GM12875 (cell line): ENCODE results near the gene DLGAP4.

Experiments
- H3K4me3 ChIP-seq: one replicate; pipeline ENCODE4 v1.5.1; 2011; ENCODE audit warnings: low read depth, low read length, control low read depth
- TF ChIP-seq, protein P1 (sequence below): IDR thresholded peaks from 2 replicates; pipeline ENCODE4 v1.5.1; 2011; ENCODE audit warnings: low read depth, mild to moderate bottlenecking, control low read depth, inconsistent platforms, low read length, moderate library complexity, borderline replicate concordance; ENCODE audit not compliant: insufficient read depth

DLGAP4 gene

DNA sequence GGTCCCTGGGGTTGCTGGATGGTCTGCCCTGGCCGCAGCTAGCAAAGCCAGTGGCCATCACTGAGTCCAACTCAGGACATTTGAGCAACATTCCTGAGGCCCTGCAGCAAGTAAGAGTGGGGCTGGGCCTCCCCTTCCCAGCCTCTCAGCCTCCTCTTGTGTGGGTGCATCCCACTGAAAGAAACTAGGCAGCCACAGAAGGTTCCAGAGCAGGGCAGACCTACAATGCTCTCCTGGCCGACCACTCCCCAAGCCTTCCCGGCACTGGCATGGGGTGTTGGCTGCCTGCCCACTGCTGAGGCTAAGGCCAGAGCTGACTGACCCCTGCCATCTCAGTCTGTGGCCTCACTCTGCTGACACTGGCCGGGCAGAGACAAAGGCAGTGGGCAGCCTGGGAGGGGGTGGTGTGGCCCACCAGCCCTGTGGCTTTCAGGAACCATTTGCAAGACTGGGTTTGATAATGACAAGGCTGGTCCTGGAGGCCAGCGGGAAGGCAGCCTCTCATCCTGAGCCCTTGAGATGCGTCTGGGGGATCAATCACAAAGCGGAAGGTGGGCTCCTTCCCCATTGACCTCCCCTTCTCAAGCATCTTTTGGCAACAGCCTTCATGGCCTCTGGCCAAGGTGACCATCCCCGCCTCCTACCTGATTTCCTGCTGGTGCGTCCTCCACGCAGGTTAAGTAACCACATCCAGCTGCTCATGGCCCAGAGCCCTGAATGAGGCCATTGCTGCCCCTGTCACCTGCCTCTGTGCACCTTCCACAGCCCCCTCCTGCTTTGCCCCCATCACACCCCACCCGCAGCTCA lies 9.6 kb downstream of the DLGAP4 start:
- TF ChIP-seq, protein P1, sequence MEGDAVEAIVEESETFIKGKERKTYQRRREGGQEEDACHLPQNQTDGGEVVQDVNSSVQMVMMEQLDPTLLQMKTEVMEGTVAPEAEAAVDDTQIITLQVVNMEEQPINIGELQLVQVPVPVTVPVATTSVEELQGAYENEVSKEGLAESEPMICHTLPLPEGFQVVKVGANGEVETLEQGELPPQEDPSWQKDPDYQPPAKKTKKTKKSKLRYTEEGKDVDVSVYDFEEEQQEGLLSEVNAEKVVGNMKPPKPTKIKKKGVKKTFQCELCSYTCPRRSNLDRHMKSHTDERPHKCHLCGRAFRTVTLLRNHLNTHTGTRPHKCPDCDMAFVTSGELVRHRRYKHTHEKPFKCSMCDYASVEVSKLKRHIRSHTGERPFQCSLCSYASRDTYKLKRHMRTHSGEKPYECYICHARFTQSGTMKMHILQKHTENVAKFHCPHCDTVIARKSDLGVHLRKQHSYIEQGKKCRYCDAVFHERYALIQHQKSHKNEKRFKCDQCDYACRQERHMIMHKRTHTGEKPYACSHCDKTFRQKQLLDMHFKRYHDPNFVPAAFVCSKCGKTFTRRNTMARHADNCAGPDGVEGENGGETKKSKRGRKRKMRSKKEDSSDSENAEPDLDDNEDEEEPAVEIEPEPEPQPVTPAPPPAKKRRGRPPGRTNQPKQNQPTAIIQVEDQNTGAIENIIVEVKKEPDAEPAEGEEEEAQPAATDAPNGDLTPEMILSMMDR, result no peak
- H3K4me3 ChIP-seq, result no peak overlapping the region

DNA sequence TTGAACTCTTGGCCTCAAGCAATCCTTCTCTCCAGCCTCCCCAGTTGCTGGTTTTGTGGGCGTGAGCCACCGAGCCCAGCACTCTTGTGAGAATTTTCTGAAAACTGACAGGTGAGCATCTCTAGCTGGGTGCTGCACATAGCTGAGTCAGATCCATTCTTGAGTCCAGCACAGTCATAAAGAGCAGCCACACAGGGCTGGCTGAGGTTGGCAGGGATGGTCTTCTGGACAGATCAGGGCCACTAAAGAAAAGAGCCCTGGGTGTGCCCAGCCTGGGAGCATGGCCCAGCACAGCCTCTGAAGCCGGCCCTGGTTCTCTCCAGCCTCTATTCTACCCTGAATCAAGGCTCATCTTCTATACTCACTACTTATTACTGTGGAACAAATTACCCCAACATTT lies 11.5 kb downstream of the DLGAP4 start:
- TF ChIP-seq, protein P1, result no peak
- no peak overlapping the region for H3K4me3 ChIP-seq

DNA sequence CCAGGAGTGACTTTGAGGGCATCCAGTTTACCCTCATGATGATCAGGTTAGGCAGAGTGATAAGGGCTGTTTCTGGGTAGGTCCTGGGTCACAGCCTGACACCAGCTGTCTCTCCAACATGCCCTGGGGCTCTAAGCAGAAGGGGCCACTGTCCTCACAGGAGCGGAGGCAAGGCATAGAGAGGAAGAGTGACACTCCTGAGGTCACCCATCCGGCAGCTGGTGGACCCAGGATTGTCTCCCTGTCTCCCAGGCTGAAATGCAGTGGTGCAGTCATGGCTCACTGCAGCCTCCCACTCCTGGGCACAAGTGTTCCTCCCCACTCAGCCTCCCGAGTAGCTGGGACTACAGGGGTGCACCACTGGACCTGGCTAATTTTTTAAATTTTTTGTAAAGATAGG lies 12.0 kb downstream of the DLGAP4 start:
- no peak overlapping the region for H3K4me3 ChIP-seq
- TF ChIP-seq, protein P1, result no peak

DNA sequence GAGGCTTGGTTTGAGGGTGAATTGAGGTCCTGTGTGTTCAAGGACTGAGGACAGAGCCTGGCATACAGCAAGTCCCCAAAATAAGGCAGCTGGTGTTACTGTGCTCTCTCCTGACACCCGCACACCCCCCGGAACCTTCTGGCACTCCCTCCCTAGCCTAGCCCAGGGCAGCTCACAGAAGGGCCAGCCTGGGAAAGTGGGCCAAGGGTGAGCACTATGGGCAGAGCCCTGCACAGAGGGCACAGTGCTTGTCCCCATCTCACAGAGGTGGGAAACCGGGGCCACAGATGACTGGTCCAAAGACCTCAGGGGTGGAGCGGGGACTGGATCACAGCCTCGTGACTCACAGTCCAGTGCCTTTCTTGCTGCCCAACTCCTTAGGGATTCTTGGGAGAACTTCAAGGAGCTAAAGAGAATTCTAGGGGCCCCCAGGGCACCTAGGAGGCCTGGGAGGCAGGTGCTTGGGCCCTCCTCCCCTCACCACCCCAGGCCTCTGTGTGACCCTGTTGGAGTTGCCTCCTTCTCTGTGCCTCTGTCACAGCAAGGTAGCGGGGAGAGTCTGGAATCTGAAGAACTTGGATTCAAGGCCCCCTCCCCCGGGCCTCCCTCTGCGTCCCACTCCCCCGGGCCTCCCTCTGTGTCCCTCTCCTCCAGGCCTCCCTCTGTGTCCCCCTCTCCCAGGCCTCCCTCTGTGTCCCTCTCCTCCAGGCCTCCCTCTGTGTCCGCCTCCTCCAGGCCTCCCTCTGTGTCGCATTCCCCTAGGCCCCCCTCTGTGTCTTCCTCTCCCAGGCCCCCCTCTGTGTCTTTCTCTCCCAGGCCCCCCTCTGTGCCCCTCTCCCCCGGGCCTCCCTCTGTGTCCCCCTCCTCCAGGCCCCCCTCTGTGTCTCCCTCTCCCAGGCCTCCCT lies 13.5 kb downstream of the DLGAP4 start:
- TF ChIP-seq, protein P1, result no peak
- no peak overlapping the region for H3K4me3 ChIP-seq

DNA sequence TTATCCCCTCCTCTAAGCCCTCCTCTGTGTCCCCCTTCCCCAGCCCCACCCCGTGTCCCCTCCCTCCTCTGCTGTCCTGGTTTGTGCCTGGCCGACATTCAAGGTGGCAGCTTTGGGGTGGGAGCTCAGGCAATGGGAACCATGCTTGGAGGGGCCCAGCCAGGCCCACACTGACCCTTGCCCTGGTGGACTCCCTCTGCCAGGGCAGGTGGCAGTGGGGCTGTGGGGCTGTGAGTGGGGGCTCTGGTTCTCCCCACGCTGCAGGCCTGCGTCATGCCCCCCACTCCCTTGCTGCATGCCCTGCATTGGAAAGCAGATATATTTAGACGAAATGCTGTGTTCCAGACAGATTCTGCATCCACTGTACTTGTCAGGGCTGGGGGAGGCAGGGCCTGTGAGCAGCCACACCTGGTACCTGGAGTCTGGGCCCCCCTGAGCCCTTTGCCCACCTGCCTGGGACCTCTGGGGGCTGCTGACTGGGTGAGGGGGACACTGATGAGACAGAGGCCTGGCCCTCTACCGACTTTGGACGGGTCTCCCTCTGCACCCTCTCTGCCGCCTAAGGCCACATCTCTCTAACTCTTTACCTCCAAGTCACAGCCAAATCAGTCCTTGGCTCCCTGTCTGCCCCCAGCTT lies 14.2 kb downstream of the DLGAP4 start:
- TF ChIP-seq, protein P1, result no peak
- no peak overlapping the region for H3K4me3 ChIP-seq

DNA sequence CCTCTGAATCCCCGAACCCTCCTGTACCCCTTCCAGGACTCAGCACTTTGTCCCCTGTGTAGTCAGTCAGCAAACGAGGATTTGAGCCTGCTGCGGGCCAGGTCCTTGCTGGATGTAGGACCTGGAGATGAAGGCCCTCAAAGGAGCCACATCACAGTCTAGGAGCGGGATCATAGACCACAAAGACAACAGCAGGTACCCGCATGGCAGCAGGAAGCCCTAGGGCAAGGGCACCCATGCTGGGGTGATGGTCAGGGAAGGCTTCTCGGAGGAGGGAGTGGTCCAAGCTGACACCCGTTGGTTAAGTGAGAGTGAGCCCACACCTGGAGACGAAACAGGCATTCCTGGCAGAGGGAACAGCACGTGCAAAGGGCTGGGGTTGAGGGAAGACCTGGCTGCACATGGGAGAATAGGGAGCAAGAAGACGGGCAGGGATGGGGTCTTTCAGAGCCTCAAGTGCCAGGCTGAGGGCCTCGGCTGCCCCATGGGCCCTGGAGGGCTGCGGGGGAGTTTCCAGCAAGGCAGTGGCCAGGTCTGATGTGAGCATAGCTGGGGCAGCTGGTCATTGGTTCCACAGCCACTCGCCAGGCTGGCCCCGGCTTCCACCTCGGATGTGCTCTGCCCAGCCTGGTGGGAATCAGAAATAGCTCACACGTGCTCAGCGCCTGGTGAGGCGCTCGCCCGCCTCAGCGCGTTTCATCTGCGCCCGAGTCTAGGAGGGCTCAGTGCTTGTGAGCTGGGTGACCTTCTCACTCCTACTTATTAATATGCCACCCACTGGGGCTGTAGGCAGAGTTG lies 15.0 kb downstream of the DLGAP4 start:
- TF ChIP-seq, protein P1, result no peak
- H3K4me3 ChIP-seq, result no peak overlapping the region
